H54 (cell line): ENCODE results near the gene MYO1D.

Experiments used
- DNase-seq: peaks from one replicate; pipeline ENCODE4 v3.0.0; 2011; ENCODE audit warnings: low spot score, mixed read lengths; ENCODE audit not compliant: insufficient read length
- FAIRE-seq: peaks from 3 replicates; lab custom pipeline; 2011; peaks lifted over from hg19 to GRCh38; lab: Jason Lieb, UNC
- POLR2A ChIP-seq: IDR thresholded peaks from 2 replicates; pipeline ENCODE4 v1.6.1; 2011; ENCODE audit warnings: low read depth, mild to moderate bottlenecking, low read length

MYO1D gene

GRCh38 chr17:32515677-32516383 is 361.1 kb downstream of the MYO1D start:
- no peak for TF ChIP-seq POLR2A
- no peak for FAIRE-seq
- no peak for DNase-seq

- no peak for TF ChIP-seq POLR2A
- FAIRE-seq = no peak
- DNase-seq = no peak
Measured at GRCh38 chr17:32514606-32515005, 362.3 kb downstream of the MYO1D start.

GRCh38 chr17:32513579-32513978 is 363.3 kb downstream of the MYO1D start:
- no peak for TF ChIP-seq POLR2A
- FAIRE-seq (no peak), DNase-seq (no peak)

- FAIRE-seq (no peak), DNase-seq (no peak)
- TF ChIP-seq POLR2A = no peak
Measured at GRCh38 chr17:32512328-32512727, 364.6 kb downstream of the MYO1D start.

- FAIRE-seq = no peak
- DNase-seq = no peak
- TF ChIP-seq POLR2A = no peak
Measured at GRCh38 chr17:32510466-32510865, 366.5 kb downstream of the MYO1D start.

- no peak for TF ChIP-seq POLR2A
- FAIRE-seq (no peak), DNase-seq (no peak)
Measured at GRCh38 chr17:32508926-32509325, 368.0 kb downstream of the MYO1D start.

- FAIRE-seq = no peak
- DNase-seq = no peak
- peak; percentile 43 for TF ChIP-seq POLR2A
Measured at GRCh38 chr17:32504166-32504990, 372.5 kb downstream of the MYO1D start.

- peak; percentile 56 for DNase-seq
- FAIRE-seq = no peak
- no peak for TF ChIP-seq POLR2A
Measured at GRCh38 chr17:32503251-32504165, 373.4 kb downstream of the MYO1D start.

GRCh38 chr17:32502710-32503109 is 374.2 kb downstream of the MYO1D start:
- TF ChIP-seq POLR2A = no peak
- DNase-seq (no peak), FAIRE-seq (no peak)

GRCh38 chr17:32502013-32502412 is 374.9 kb downstream of the MYO1D start:
- no peak for FAIRE-seq
- TF ChIP-seq POLR2A = no peak

GRCh38 chr17:32498391-32498790 is 378.5 kb downstream of the MYO1D start:
- FAIRE-seq = no peak
- DNase-seq = no peak
- no peak for TF ChIP-seq POLR2A

More at GRCh38 chr17:32502013-32502412, 374.9 kb downstream of the MYO1D start:
- DNase-seq = no peak

GRCh38 chr17:32497431-32498205 is 379.3 kb downstream of the MYO1D start:
- no peak for DNase-seq
- TF ChIP-seq POLR2A = no peak
- no peak for FAIRE-seq

- DNase-seq = peak; percentile 84
- TF ChIP-seq POLR2A = peak; percentile 20; the same call in 1 of the 2 replicates
- no peak for FAIRE-seq
Measured at GRCh38 chr17:32496395-32497073, 380.4 kb downstream of the MYO1D start.
